GM19035 (cell line): ENCODE data around the gene CLP1.
"Not testable (repeated sequence)": the region's sequence is repeated elsewhere in the genome, so short reads cannot be mapped to it uniquely, and the experiment has no call there.

Experiments used
- ATAC-seq: cut with Tn5 transposase; IDR thresholded peaks from one replicate; pipeline ENCODE4 v1.9.1; 2021; ENCODE audit not compliant: unreplicated experiment

Gene CLP1

DNA sequence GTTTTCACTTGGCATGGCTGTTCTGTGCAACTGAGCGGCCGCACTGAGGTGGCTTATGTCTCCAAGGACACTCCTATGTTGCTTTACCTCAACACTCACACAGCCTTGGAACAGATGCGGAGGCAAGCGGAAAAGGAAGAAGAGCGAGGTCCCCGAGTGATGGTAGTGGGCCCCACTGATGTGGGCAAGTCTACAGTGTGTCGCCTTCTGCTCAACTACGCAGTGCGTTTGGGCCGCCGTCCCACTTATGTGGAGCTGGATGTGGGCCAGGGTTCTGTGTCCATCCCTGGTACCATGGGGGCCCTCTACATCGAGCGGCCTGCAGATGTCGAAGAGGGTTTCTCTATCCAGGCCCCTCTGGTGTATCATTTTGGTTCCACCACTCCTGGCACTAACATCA is 2.1 kb downstream of the CLP1 start:
- no peak for ATAC-seq

DNA sequence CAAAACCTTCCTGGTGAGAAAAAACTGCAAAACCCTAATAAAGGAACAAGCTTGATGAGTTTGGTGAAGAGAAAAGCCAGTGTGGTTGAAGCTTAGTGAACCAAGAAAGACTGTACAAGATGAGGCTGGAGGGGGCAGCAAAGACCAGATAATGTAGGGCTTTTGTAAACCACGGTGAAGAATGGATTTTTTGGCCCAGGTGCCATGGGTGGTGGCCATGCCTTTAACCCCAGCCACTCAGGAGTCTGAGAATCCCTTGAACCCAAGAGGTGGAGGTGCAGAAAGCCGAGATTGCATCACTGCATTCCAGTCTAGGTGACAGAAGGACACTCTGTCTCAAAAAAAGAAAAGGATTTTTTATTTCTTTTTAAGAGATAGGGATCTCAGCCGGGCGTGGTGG is 5.3 kb downstream of the CLP1 start:
- no peak for ATAC-seq

DNA sequence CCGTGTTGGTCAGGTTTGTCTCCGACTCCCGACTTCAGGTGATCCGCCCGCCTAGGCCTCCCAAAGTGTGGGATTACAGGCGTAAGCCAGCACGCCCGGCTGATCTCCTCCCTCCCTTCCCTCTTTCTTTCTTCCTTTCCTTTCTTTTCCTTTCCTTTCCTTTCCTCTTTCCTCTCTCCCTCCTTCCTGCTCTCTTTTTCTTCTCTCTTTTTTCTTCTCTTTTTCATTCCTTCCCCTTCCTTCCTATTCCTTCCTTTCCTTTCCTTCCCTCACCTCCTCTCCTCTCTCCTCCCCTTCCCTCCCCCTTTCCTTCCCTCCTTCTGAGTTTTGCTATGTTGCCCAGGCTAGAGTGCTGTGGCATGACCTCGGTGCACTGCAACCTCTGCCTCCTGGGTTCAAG is 6.4 kb downstream of the CLP1 start:
- no peak for ATAC-seq

DNA sequence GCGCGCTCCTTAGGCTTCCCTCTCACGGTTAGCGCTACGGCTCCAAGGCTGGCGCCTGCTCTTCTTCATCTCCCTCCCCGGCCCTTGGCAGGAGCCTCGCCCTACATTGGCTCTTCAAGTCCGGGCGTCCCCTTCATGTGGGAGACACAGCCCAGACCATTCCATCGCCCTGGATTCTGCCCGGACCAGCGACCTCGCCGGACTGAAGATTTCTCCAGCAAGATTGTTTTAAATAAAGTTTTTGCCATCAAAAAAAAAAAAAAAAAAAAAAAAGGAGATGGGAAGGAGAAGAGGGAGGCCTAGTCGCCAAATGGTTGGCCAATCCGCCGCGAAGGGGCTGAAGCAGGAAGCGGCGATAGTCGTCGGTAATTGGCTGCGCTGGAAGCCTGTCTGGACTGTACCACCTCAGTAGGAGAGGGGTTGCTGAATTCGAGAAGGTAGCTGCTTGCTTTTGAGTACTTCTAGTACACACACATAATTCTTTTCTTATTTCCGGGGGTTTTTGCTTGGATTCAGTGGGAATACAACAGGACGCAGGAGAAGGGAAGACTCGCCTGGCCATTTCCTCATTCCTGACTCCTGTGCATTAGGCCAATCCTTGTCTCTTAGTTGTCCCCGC is 9.7 kb downstream of the CLP1 start:
- peak; percentile 67 for ATAC-seq

DNA sequence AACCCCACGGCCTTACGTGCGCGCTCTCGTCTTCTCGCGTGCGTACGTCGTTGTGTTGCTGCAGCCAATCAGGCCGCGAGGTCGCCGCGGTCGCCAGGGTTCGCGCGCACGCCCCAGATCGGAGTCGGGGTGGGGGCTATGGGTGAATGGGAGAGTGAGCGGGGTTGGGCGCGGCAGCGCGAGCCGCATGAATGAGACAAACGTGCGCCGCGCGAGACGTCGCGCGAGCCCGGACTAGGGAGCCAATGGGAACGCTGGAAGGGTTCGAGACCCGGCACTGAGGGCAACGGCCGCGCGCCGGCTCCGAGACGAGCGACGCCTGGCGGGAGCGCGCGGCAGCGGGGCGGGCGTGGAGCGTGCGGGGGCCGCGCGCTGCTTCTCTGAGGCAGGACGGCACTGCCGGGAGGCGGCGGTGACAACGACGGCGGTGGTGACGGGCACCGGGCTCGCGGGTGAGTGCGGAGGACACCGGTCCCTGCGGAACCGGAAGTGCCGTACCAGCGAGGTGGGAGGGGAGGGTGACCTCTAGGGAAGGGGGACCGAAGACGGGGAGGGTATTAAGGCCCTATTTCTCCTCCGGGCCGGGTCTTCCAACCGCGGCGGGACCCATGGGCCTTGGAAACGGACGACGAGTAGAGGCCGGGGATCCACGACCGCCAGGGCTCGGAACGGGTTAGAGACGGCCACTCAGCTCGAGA is 10.3 kb downstream of the CLP1 start, which contains the start of gene ZDHHC5:
ZDHHC5 (plus strand) TSS at position 379 of the 698 bp plus-strand sequence. CDS start 4,977 bp downstream, outside the sequence.
- ATAC-seq = peak; percentile 81

DNA sequence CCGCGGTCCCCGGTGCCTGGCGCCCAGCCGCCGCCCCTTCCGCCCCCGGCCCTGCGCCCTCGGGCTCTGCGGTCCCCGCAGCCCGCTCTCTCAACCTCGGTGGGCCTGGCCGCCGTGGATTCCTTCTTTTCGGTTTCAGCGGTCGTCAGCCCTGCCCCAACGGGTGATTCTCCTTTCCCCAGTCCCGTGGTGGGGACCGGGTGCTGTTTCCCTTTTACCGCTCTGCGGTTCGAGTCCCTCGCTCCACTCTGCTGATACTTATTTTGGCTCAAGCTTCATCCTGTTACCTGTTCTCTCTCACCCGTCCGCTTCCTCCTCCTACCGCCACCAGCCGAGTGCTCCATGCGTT is 10.8 kb downstream of the CLP1 start:
- peak; percentile 12 for ATAC-seq

DNA sequence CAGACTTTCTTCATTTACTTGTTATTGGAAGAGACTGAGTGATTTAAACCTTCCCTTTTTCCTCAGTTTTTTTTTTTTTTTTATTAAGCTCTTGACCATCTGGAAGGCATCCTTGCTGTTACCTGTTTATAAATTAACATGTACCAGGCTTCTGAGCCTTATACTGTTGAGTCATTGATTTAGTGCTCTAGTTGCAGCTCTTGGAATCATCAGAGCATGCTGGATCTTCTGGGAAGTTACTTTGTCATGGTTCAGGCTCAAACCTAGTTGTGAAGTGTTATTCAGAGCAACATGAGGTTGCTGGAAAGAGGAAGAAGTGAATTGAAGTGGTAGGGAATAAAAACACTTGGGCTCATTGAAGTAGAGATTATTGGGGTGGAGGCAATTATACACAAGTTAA is 16.7 kb downstream of the CLP1 start:
- no peak for ATAC-seq

DNA sequence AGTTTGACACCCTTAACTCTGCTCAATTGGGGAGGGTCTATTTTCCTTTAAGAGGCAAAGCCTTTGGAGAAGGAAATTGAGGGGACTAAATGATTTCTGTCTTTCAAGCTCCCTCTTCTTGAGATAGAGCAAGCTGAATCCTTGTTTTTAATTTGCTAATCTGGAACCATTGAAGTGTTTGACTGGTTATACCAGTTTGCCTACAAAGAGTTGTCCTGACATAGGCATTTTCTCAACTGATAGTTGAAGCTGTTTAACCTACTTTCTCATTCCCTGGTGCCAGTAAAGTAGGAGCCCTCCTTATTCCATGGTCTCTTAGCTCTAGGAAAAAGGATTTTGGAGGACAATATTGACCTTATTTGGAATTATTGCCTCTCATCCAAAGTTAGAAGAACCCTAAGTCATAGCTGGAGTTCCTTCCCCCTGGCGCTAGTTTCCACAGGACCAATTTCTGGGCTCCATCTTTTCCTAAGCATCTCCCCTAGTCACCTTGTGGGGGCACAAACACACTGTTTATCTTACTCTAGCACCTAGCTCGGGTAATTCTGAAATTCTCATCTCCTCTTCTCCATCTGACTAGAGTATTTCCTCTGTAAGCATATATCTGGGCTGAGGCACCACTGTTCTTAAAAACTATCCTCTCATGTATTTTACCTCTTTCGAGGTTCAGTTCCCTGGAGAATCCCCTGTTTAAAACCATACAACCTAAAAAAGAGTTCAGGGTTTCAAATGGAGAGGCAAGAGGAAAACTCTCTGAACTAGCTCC is 17.8 kb downstream of the CLP1 start:
- no peak for ATAC-seq

DNA sequence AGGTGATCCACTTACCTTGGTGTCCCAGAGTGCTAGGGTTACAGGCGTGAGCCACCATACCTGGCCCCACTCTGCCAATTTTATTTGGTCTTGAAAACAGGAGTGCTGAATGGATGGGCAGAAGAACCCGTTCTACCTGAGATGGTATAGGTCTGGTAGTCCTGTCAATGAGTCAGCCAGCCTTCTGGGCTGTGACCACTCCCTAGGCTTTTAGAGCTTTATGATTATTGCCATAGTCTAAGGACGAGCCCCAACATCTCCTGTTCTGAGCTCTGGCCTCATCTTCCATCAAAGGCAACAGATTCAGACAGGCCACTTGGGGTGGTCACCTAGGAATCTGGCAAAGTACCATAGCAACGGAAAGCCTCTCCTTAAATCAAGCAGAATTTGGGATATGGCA is 21.8 kb downstream of the CLP1 start:
- ATAC-seq = no peak

DNA sequence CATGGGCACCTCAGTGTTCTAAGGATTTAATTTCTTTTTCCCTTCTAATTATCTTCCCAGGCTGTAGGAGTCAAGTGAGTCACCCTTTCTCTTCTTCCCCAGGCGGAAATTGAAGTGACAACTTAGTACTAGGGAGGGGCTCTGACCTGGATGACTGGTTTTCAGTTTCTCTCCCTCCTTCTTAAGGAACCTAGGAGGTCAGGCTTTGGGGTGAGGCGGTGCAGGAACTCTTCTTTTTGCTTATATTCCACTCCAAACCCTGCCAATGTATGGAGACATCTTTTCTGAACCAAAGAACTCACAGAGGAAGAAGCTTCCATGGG is 23.0 kb downstream of the CLP1 start:
- no peak for ATAC-seq

DNA sequence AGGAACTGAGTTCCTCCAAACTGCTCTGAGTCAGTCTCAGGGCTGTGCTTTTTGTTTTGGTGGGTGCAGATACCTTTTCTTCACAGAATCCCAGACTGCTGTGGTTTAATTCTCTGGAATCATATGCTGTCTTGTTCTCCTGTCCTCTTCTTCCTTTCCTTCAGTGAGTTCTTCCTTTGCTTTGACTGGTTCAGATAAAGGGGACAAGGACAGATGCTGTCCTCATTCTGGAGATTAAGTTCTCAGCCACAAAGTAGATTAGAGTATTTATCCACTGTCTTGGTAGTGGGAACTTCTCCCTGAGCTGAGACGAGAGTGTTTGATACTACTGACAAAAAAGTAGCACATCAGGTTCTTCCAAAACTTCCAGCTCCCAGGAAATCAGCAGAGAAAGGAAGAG is 23.6 kb downstream of the CLP1 start:
- no peak for ATAC-seq

DNA sequence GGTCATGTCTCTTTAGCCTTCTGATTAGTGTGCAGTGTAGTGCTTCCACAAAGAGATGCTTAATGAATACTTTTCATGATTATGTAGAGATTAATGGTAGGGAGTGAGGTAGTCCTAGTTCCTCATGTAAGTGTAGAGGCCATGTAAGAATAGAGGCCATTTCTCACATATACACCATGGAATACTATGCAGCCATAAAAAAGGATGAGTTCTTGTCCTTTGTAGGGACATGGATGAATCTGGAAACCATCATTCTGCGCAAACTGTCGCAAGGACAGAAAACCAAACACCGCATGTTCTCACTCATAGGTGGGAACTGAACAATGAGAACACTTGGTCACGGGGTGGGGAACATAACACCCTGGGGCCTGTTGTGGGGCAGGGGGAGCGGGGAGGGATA is 32.9 kb downstream of the CLP1 start:
- not testable (repeated sequence) for ATAC-seq

DNA sequence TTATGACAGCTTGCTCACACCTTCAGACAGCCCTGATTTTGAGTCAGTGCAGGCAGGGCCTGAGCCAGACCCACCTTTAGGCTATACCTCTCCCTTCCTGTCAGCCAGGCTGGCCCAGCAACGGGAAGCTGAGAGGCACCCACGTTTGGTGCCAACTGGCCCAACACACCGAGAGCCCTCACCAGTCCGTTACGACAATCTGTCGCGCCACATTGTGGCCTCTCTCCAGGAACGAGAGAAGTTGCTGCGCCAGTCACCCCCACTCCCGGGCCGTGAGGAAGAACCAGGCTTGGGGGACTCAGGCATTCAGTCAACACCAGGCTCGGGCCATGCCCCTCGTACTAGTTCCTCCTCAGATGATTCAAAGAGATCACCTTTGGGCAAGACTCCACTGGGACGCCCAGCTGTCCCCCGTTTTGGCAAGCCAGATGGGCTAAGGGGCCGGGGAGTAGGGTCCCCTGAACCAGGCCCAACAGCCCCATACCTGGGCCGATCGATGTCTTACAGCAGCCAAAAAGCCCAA is 41.3 kb downstream of the CLP1 start:
- no peak for ATAC-seq

DNA sequence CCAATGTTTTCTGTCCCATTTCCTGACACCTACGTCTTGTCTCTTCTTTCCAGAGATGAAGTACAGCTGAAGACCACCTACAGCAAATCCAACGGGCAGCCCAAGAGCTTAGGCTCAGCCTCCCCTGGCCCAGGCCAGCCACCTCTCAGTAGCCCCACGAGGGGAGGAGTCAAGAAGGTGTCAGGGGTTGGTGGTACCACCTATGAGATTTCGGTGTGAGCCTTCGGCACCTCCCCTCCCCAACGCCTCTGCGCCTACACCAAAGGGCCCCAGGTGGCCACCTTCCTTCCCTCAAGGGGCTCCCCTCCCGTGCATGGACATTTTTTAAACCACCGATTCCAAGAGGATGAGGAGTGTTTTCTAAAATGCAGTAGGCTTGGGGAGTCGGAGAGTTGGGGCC is 42.3 kb downstream of the CLP1 start:
- no peak for ATAC-seq

DNA sequence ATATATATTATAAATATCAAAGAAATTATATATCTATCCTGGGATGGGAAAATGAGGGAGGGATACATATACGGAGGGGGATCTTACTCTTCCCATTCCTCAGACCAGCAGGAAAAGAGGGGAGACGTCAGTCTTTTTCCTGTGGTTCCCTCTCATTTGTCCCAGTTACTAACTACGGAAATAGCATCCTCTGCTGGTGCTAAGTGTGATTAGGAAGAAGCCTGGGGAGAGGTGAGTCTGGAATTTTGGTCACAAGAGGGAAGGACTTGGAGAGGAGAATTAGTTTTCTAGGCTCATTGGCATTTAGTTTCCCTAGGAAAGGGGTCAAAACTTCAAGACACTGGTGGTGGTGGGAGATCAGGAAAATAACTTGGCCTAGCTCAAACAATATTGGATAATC is 42.9 kb downstream of the CLP1 start:
- ATAC-seq = no peak

DNA sequence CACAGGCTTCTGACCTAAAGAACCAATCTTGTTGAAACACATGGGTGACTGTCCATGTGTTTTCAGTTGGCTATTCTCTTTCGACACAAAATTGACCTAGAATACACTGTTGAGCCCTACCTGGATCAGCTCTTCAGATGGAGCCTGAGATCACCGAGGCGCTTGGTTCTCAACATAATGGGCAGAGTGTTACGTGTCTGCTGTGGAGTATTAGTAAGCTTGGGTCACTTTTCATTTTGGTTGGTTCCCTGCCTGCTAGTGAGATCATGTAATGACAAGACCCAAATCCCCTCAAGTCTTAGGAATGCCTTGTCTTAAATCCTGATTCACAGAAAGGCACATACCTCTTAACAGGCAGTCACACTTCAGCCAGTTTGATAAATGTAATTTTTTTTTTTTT is 45.8 kb downstream of the CLP1 start:
- no peak for ATAC-seq

DNA sequence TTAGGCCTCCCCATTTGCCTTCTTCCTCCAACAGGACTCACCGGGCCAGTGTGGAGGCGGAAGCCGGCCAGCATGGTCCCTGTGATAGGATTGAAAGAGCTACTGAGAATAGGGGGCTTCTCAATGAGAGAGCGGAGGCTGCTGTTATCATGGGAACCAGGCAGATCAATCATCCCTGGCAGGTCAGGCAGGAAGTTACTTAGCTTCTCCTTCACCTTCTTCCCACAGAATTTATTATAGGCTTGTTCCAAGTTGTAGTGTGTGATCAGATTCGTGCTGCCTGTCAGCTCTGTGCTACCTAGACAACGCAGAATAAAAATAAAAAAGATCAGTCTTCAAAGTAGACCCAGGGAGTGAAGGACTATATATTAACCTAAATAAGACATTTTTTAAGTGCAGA is 47.4 kb downstream of the CLP1 start:
- no peak for ATAC-seq

DNA sequence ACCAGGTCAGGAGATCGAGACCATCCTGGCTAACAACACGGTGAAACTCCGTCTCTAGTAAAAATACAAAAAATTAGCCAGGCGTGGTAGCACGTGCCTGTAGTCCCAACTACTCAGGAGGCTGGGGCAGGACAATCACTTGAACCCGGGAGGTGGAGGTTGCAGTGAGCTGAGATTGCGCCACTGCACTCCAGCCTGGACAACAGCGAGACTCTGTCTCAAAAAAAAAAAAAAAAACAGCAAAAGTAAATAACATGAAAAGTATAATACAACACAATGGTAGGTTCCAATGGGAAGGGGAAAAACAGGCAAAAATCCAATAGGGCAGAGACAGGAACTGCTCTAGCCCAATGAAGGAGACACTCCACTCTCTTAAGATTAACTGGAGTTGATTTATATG is 47.9 kb downstream of the CLP1 start:
- not testable (repeated sequence) for ATAC-seq

DNA sequence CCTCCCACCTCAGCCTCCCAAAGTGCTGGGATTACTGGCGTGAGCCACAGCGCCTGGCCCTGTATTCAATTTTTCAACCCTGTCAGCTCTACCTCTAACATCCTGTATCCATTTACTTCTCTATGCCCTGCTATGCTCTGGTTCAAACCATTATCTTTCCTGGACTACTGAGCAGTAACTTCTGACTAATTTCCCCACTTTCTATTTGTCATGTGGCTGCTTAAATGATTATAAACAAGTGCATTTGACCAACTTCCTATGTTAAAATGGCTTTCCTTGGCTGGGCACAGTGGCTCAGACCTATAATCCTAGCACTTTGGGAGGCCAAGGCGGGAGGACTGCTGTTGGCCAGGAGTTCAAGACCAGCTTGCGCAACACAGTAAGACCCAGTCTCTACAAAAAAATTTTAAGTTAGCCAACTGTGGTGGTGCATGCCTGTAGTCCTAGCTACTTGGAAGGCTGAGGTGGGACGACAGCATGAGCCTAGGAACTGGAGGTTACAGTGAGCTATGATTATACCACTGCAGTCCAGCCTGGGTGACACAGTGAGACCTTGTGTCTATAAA is 52.3 kb downstream of the CLP1 start:
- no peak for ATAC-seq
